DOHH2 (cell line): ENCODE data around the gene SLC6A13.

Experiments used
- H3F3A ChIP-seq: fragments of 200-600 bp; sonication (generic), shearing (Covaris generic); 2 replicates; pipeline ENCODE4 v1.6.0; 2016; ENCODE audit warnings: antibody characterized with exemption, mild to moderate bottlenecking; ENCODE audit not compliant: control insufficient read depth, insufficient read depth
- H3K27ac ChIP-seq: fragments of 200-600 bp; sonication (generic); 2 replicates; pipeline ENCODE4 v1.5.1; 2014; ENCODE audit warnings: low read depth, mild to moderate bottlenecking, low read length, moderate library complexity
- H3K27me3 ChIP-seq: fragments of 200-600 bp; sonication (generic); 2 replicates; pipeline ENCODE4 v1.6.1; 2014; ENCODE audit warnings: mild to moderate bottlenecking, low read length, mixed read lengths; ENCODE audit not compliant: control insufficient read depth
- H3K36me3 ChIP-seq: fragments of 200-600 bp; sonication (generic); 2 replicates; pipeline ENCODE4 v1.6.1; 2014; ENCODE audit warnings: mild to moderate bottlenecking, low read length, moderate library complexity, mixed read lengths; ENCODE audit not compliant: control insufficient read depth
- H3K4me1 ChIP-seq: fragments of 200-600 bp; sonication (generic); 2 replicates; pipeline ENCODE4 v1.6.1; 2014; ENCODE audit warnings: mild to moderate bottlenecking, low read length, mixed read lengths; ENCODE audit not compliant: control insufficient read depth
- H3K4me2 ChIP-seq: fragments of 200-600 bp; sonication (generic); 2 replicates; pipeline ENCODE4 v1.6.0; 2014; ENCODE audit warnings: mild to moderate bottlenecking, low read length, moderate library complexity
- H3K4me3 ChIP-seq: fragments of 200-600 bp; sonication (generic); 2 replicates; pipeline ENCODE4 v1.5.1; 2014; ENCODE audit warnings: mild to moderate bottlenecking, low read length, mixed read lengths
- H3K79me2 ChIP-seq: fragments of 200-600 bp; sonication (generic); 2 replicates; pipeline ENCODE4 v1.6.1; 2014; ENCODE audit warnings: mild to moderate bottlenecking, low read length, mixed read lengths; ENCODE audit not compliant: control insufficient read depth
- H3K9me2 ChIP-seq: fragments of 200-600 bp; sonication (generic); replicated peaks from 2 replicates; pipeline ENCODE4 v1.6.1; 2014; ENCODE audit warnings: mild to moderate bottlenecking, low read length, mixed read lengths; ENCODE audit not compliant: control insufficient read depth
- H3K9me3 ChIP-seq: fragments of 200-600 bp; sonication (generic); 2 replicates; pipeline ENCODE4 v1.6.1; 2014; ENCODE audit warnings: antibody characterized with exemption, low read length, mixed read lengths; ENCODE audit not compliant: control insufficient read depth, insufficient read depth
- H4K20me1 ChIP-seq: fragments of 200-600 bp; sonication (generic); 2 replicates; pipeline ENCODE4 v1.6.0; 2014; ENCODE audit warnings: low read depth, mild to moderate bottlenecking, antibody characterized with exemption, low read length, moderate library complexity; ENCODE audit not compliant: control insufficient read depth, insufficient read depth
- CTCF ChIP-seq: fragments of 200-600 bp; sonication (generic); IDR thresholded peaks from one replicate; pipeline ENCODE4 v1.5.1; 2014; ENCODE audit warnings: antibody characterized with exemption, mild to moderate bottlenecking, low read depth, low read length; ENCODE audit not compliant: poor library complexity, severe bottlenecking
- EZH2phosphoT487 ChIP-seq: fragments of 200-600 bp; sonication (generic); IDR thresholded peaks from 2 replicates; pipeline ENCODE4 v1.6.1; 2017; ENCODE audit warnings: borderline replicate concordance, mild to moderate bottlenecking, antibody characterized with exemption, low read length, moderate library complexity, mixed read lengths

The SLC6A13 gene

GRCh38 chr12:227923-228845, 34.5 kb downstream of the SLC6A13 start:
- no peaks in the 10 kb centered on the region for H3K36me3 ChIP-seq
- H3K4me3 ChIP-seq = no peak overlapping the region
- no peak overlapping the region for H3K27ac ChIP-seq
- H3K27me3 ChIP-seq = 0 out of 2 replicates have a peak, but pooled peaks cover 5% of the 10 kb centered on the region
- H3F3A ChIP-seq = no peaks in the 10 kb centered on the region
- no peaks in the 10 kb centered on the region for H3K9me2 ChIP-seq
- TF ChIP-seq CTCF = no peak
- no peak for TF ChIP-seq EZH2phosphoT487
- no peaks in the 10 kb centered on the region for H4K20me1 ChIP-seq
- no peaks in the 10 kb centered on the region for H3K79me2 ChIP-seq
- no peaks in the 10 kb centered on the region for H3K9me3 ChIP-seq
- no peak overlapping the region for H3K4me2 ChIP-seq
- H3K4me1 ChIP-seq = no peaks in the 10 kb centered on the region

- no peaks in the 10 kb centered on the region for H3K79me2 ChIP-seq
- H3K36me3 ChIP-seq = no peaks in the 10 kb centered on the region
- no peaks in the 10 kb centered on the region for H3K9me2 ChIP-seq
- no peak overlapping the region for H3K4me2 ChIP-seq
- no peak for TF ChIP-seq EZH2phosphoT487
- no peak overlapping the region for H3K4me3 ChIP-seq
- no peaks in the 10 kb centered on the region for H3K9me3 ChIP-seq
- H3F3A ChIP-seq = no peaks in the 10 kb centered on the region
- H3K4me1 ChIP-seq = no peaks in the 10 kb centered on the region
- H4K20me1 ChIP-seq = no peaks in the 10 kb centered on the region; the same call in 1 of the 2 replicates
- no peak overlapping the region for H3K27ac ChIP-seq
- H3K27me3 ChIP-seq = 0 out of 2 replicates have a peak, but pooled peaks cover 5% of the 10 kb centered on the region
These were observed 35.2 kb downstream of the SLC6A13 start for GRCh38 chr12:227286-227915.

- TF ChIP-seq CTCF (no peak), EZH2phosphoT487 (no peak)
- H3K9me2 ChIP-seq = no peaks in the 10 kb centered on the region
- H4K20me1 ChIP-seq = no peaks in the 10 kb centered on the region; the same call in 1 of the 2 replicates
- H3K27me3 ChIP-seq = 0 out of 2 replicates have a peak, but pooled peaks cover 5% of the 10 kb centered on the region
- H3K36me3 ChIP-seq = no peaks in the 10 kb centered on the region
- no peaks in the 10 kb centered on the region for H3K4me1 ChIP-seq
- H3K4me2 ChIP-seq = no peak overlapping the region
- H3K4me3 ChIP-seq = no peak overlapping the region
- no peak overlapping the region for H3K27ac ChIP-seq
- no peaks in the 10 kb centered on the region for H3K9me3 ChIP-seq
- H3K79me2 ChIP-seq = no peaks in the 10 kb centered on the region
- H3F3A ChIP-seq = no peaks in the 10 kb centered on the region
These were observed 36.2 kb downstream of the SLC6A13 start for GRCh38 chr12:226401-226800.
